AG10803 (cell line): Measurements from ENCODE around the gene SPTBN5.

Source experiments
- DNase-seq: peaks from one replicate; pipeline ENCODE4 v3.0.0; 2010; ENCODE audit warnings: low read depth
- H3K4me3 ChIP-seq: 2 replicates; pipeline ENCODE4 v1.5.1; 2011; ENCODE audit warnings: mild to moderate bottlenecking, low read length, control low read depth
- CTCF ChIP-seq: conservative IDR thresholded peaks from 2 replicates; pipeline ENCODE4 v1.5.1; 2011; ENCODE audit warnings: mild to moderate bottlenecking, low read length, control low read depth, inconsistent platforms

SPTBN5 gene

DNA sequence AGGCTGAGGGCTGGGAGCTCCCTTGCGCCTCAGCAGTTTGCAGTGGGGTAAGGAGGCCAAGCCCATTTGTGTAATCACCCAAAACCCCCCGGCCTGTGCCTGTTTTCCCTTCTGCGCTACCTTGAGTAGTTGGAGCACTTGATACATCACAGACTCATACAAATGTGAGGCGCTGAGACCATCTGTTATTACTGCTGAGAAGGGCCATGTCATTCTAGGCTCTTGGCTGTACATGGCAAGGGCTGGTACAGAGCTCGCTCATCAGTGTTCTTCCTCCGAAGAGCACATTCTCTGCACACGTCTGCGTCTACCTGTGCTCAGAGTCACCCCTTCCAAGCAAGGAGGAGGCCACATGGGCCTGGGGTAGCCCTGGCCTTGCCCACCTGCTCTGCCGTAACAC is 45.9 kb downstream of the SPTBN5 start:
- DNase-seq, result no peak
- H3K4me3 ChIP-seq, result no peak overlapping the region
- TF ChIP-seq CTCF, result no peak

- no peak overlapping the region for H3K4me3 ChIP-seq
- DNase-seq, result no peak
- TF ChIP-seq CTCF, result no peak
These were observed 46.6 kb downstream of the SPTBN5 start for GRCh38 chr15:41847206-41847605.

DNA sequence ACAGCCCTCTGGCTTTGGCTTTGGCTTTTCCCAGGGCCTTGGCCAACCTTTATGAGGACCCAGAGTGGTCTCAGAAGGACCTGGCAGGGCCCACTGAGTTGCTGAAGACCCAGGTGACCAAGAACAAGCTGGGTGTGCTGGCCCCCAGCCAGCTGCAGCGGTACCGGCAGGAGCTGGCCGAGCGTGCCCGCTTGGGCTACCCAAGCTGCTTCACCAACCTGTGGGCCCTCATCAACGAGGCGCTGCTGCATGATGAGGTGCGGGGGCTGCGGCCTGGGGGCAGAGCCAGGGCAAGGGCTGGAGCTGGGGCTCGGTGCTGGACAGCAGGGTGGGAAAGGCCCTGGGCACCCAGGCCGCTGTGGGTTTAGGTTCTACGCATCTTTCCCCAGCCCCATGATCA is 49.0 kb downstream of the SPTBN5 start:
- TF ChIP-seq CTCF, result no peak
- no peak overlapping the region for H3K4me3 ChIP-seq

GRCh38 chr15:41843571-41843970 is 50.3 kb downstream of the SPTBN5 start:
- no peak for DNase-seq
- no peak overlapping the region for H3K4me3 ChIP-seq
- TF ChIP-seq CTCF, result no peak

More for the DNA sequence above, 49.0 kb downstream of the SPTBN5 start:
- no peak for DNase-seq

GRCh38 chr15:41842229-41842628 is 51.6 kb downstream of the SPTBN5 start:
- no peak overlapping the region for H3K4me3 ChIP-seq
- DNase-seq, result no peak
- TF ChIP-seq CTCF, result no peak

- TF ChIP-seq CTCF, result no peak
- DNase-seq, result no peak
- H3K4me3 ChIP-seq, result no peak overlapping the region
These were observed 52.7 kb downstream of the SPTBN5 start for GRCh38 chr15:41841131-41841530.

- DNase-seq, result no peak
These were observed 53.2 kb downstream of the SPTBN5 start for GRCh38 chr15:41840673-41841072.

More at GRCh38 chr15:41840673-41841072, 53.2 kb downstream of the SPTBN5 start:
- H3K4me3 ChIP-seq, result no peak overlapping the region
- TF ChIP-seq CTCF, result no peak
